ENCODE results near the gene COIL. TPM values are rescaled to one million over a fixed set of nuclear protein-coding genes. Genes with fewer than 3 reads are reported as not detected.
A peak's percentile ranks its signal among the peaks of the same experiment; 100 is the strongest.

The COIL gene
- total and polyA plus RNA-seq, 2 of the 13 experiments (the other 11 are each of a cell fraction or from before 2014, with no cell fraction given): 8.1 to 29.4 TPM

- TF ChIP-seq MYC (CRISPR knock-in tag; IDR thresholded peaks at IDR 0.05; ENCODE audit: borderline replicate concordance) (0 out of 2 replicates have a peak, but pooled peaks have one; percentile 2), ARNT2 (CRISPR knock-in tag; IDR thresholded peaks at IDR 0.05; ENCODE audit: low read depth) (no peak), ZNF598 (CRISPR knock-in tag; IDR thresholded peaks at IDR 0.05; ENCODE audit: borderline replicate concordance) (no peak), ZSCAN31 (CRISPR knock-in tag; IDR thresholded peaks at IDR 0.05; ENCODE audit: low read depth) (no peak), FOXO1 (CRISPR knock-in tag; IDR thresholded peaks at IDR 0.05) (no peak), ARNTL (CRISPR knock-in tag; IDR thresholded peaks at IDR 0.05) (no peak), SMAD3 (CRISPR knock-in tag; IDR thresholded peaks at IDR 0.05) (0 out of 2 replicates have a peak, but pooled peaks have one; percentile 18), XRCC5 (optimal IDR thresholded peaks at IDR 0.05; ENCODE audit: low read length) (no peak), PLRG1 (conservative IDR thresholded peaks at IDR 0.05) (no peak), ISX (CRISPR knock-in tag; conservative IDR thresholded peaks at IDR 0.05) (no peak), ZNF619 (CRISPR knock-in tag; IDR thresholded peaks at IDR 0.05) (no peak), ZNF782 (CRISPR knock-in tag; IDR thresholded peaks at IDR 0.05; ENCODE audit: borderline replicate concordance) (no peak), ZNF644 (CRISPR knock-in tag; IDR thresholded peaks at IDR 0.05; ENCODE audit: low read depth) (no peak), ZBTB44 (CRISPR knock-in tag; IDR thresholded peaks at IDR 0.05) (no peak), ZNF570 (CRISPR knock-in tag; IDR thresholded peaks at IDR 0.05; ENCODE audit: borderline replicate concordance) (no peak), SIX1 (CRISPR knock-in tag; IDR thresholded peaks at IDR 0.05; ENCODE audit: borderline replicate concordance) (no peak), RBM39 (IDR thresholded peaks at IDR 0.05; ENCODE audit: low read depth, low read length, poor library complexity, severe bottlenecking) (no peak), ZNF232 (CRISPR knock-in tag; IDR thresholded peaks at IDR 0.05; ENCODE audit: borderline replicate concordance) (no peak)
- TF ChIP-seq, protein P1, sequence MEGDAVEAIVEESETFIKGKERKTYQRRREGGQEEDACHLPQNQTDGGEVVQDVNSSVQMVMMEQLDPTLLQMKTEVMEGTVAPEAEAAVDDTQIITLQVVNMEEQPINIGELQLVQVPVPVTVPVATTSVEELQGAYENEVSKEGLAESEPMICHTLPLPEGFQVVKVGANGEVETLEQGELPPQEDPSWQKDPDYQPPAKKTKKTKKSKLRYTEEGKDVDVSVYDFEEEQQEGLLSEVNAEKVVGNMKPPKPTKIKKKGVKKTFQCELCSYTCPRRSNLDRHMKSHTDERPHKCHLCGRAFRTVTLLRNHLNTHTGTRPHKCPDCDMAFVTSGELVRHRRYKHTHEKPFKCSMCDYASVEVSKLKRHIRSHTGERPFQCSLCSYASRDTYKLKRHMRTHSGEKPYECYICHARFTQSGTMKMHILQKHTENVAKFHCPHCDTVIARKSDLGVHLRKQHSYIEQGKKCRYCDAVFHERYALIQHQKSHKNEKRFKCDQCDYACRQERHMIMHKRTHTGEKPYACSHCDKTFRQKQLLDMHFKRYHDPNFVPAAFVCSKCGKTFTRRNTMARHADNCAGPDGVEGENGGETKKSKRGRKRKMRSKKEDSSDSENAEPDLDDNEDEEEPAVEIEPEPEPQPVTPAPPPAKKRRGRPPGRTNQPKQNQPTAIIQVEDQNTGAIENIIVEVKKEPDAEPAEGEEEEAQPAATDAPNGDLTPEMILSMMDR (CRISPR knock-in tag; IDR thresholded peaks at IDR 0.05): peak; percentile 89
- TF ChIP-seq, protein P2, sequence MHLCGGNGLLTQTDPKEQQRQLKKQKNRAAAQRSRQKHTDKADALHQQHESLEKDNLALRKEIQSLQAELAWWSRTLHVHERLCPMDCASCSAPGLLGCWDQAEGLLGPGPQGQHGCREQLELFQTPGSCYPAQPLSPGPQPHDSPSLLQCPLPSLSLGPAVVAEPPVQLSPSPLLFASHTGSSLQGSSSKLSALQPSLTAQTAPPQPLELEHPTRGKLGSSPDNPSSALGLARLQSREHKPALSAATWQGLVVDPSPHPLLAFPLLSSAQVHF (CRISPR knock-in tag; IDR thresholded peaks at IDR 0.05): no peak
- TF ChIP-seq, protein P3, sequence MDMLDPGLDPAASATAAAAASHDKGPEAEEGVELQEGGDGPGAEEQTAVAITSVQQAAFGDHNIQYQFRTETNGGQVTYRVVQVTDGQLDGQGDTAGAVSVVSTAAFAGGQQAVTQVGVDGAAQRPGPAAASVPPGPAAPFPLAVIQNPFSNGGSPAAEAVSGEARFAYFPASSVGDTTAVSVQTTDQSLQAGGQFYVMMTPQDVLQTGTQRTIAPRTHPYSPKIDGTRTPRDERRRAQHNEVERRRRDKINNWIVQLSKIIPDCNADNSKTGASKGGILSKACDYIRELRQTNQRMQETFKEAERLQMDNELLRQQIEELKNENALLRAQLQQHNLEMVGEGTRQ (IDR thresholded peaks at IDR 0.05; ENCODE audit: low read depth, low read length): no peak
- TF ChIP-seq, protein P3 (CRISPR knock-in tag; IDR thresholded peaks at IDR 0.05; ENCODE audit: borderline replicate concordance): no peak
These were observed 20.9 kb downstream of the COIL start (continued) for GRCh38 chr17:56939869-56940484.
